WERI-Rb-1 (cell line): ENCODE results near the gene KCNH5.

Experiments used
- DNase-seq: peaks from one replicate; pipeline ENCODE4 v3.0.0-alpha.2; 2020
- H3K27ac ChIP-seq: fragments of 250-450 bp; sonication (Bioruptor Pico); 2 replicates; pipeline ENCODE4 v1.5.1; 2020; ENCODE audit warnings: mild to moderate bottlenecking, moderate library complexity
- H3K27me3 ChIP-seq: fragments of 250-450 bp; sonication (Bioruptor Pico); 2 replicates; pipeline ENCODE4 v1.5.1; 2021; ENCODE audit warnings: mild to moderate bottlenecking, low read depth, moderate library complexity; ENCODE audit not compliant: insufficient read depth, severe bottlenecking
- H3K36me3 ChIP-seq: fragments of 250-450 bp; sonication (Bioruptor Pico); 2 replicates; pipeline ENCODE4 v1.5.1; 2020; ENCODE audit warnings: mild to moderate bottlenecking, moderate library complexity
- H3K4me3 ChIP-seq: 2 replicates; pipeline ENCODE4 v1.5.1; 2011; ENCODE audit warnings: low read depth, mild to moderate bottlenecking, control low read depth, low read length
- H3K9me3 ChIP-seq: fragments of 250-450 bp; sonication (Bioruptor Pico); 2 replicates; pipeline ENCODE4 v1.5.1; 2021; ENCODE audit warnings: mild to moderate bottlenecking, moderate library complexity; ENCODE audit not compliant: severe bottlenecking
- TF ChIP-seq, protein P1 (sequence below): IDR thresholded peaks from 2 replicates; pipeline ENCODE4 v1.5.1; 2011; ENCODE audit warnings: low read depth, mild to moderate bottlenecking, control low read depth, inconsistent platforms, low read length

The KCNH5 gene

DNA sequence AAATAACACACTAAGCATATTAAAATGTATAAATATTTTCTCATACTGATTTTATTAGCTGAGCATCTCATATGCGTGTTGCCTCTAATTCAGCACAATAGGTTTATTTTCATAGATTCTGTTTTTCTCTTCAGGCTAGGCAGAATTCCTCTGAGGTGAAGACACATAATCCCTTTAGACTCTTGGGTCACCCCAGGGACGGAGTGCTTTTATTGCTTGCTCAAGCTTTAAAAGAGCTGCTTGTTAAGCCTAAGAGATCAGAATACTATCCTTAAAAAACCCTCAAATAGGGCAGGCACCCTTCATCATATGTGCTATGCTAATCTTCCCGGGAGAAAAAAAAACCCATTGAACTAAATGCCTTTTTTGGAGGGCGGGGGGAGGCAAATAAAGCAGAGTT is 390.1 kb downstream of the KCNH5 start:
- TF ChIP-seq, protein P1, sequence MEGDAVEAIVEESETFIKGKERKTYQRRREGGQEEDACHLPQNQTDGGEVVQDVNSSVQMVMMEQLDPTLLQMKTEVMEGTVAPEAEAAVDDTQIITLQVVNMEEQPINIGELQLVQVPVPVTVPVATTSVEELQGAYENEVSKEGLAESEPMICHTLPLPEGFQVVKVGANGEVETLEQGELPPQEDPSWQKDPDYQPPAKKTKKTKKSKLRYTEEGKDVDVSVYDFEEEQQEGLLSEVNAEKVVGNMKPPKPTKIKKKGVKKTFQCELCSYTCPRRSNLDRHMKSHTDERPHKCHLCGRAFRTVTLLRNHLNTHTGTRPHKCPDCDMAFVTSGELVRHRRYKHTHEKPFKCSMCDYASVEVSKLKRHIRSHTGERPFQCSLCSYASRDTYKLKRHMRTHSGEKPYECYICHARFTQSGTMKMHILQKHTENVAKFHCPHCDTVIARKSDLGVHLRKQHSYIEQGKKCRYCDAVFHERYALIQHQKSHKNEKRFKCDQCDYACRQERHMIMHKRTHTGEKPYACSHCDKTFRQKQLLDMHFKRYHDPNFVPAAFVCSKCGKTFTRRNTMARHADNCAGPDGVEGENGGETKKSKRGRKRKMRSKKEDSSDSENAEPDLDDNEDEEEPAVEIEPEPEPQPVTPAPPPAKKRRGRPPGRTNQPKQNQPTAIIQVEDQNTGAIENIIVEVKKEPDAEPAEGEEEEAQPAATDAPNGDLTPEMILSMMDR, result no peak
- Histone ChIP-seq H3K27ac (no peak overlapping the region), H3K36me3 (no peaks in the 10 kb centered on the region), H3K27me3 (no peaks in the 10 kb centered on the region), H3K9me3 (no peaks in the 10 kb centered on the region), H3K4me3 (no peak overlapping the region)
- peak; percentile 67 for DNase-seq

DNA sequence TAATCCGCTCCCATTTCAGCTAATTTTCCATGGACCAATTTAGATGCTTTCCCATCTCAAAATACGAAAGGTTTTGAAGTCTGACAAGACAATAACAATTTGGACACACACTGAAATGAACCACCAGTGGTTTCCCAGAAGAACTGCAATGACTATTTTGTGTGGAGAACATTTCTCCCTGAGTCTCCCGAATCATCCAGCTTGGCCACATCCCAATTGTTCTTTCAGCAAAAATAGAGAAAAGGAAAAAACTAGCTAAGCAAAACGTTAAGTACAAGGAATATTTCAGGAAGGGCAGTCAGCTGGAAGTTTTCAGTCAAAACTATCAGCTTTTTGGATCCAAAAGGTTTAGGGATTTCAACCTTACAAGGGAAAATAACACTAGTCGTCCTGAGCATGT is 390.6 kb downstream of the KCNH5 start:
- no peaks in the 10 kb centered on the region for H3K36me3 ChIP-seq
- no peak overlapping the region for H3K4me3 ChIP-seq
- no peak overlapping the region for H3K27ac ChIP-seq
- H3K9me3 ChIP-seq, result no peaks in the 10 kb centered on the region
- DNase-seq, result no peak
- no peaks in the 10 kb centered on the region for H3K27me3 ChIP-seq
- TF ChIP-seq, protein P1, result no peak
